Activated CD8-positive, alpha-beta memory T cell treated with anti-CD3 and anti-CD28 coated beads for 36 hours (primary cell): Measurements from ENCODE around the gene ARF3. TPM values are rescaled to one million over a fixed set of nuclear protein-coding genes. Genes with fewer than 3 reads are reported as not detected.

Experiments
- CTCF ChIA-PET: fragments of 350-600 bp; sonication (Branson Sonifier 250); formaldehyde crosslinking; loops from one replicate; lab custom pipeline; 2021; ENCODE audit warnings: antibody characterized with exemption; lab: Charles Lee
- POLR2A ChIA-PET: fragments of 350-600 bp; sonication (Branson Sonifier 250); formaldehyde crosslinking; loops from one replicate; lab custom pipeline; 2021; ENCODE audit warnings: antibody characterized with exemption; lab: Charles Lee
- total RNA-seq, 2 experiments: library from RNA; stranded (reverse); gene quantifications; one replicate each; pipeline ENCODE4 v1.2.3, GENCODE V29; 2021

The ARF3 gene
- total RNA-seq, 2 experiments from 2014 or later: 93.7 to 97.1 TPM

- ChIA-PET CTCF (interaction anchor here (0.9 to 3.5 kb wide), 11 partner anchors 9 to 120 kb away, joined by 3 to 16 read pairs (median 5); partner anchors contain the start of gene ARF3), POLR2A (no interaction called here)
Observed at GRCh38 chr12:48972952-48973483, 15.7 kb upstream of the ARF3 start.

GRCh38 chr12:48972213-48972951 is 15.1 kb upstream of the ARF3 start:
- POLR2A ChIA-PET: no interaction called here
- CTCF ChIA-PET: interaction anchor here (0.5 to 3.5 kb wide), 9 partner anchors 10 to 330 kb away, joined by 3 to 16 read pairs (median 5); partner anchors contain the start of gene ARF3

GRCh38 chr12:48970702-48971334 is 13.5 kb upstream of the ARF3 start:
- CTCF ChIA-PET: interaction anchor here (0.7 to 5.0 kb wide), 9 partner anchors 9 to 78 kb away, joined by 3 to 43 read pairs (median 7); partner anchors contain the start of genes ARF3, FKBP11 and WNT1
- POLR2A ChIA-PET: interaction anchor here (0.9 to 1.6 kb wide), 3 partner anchors 13 to 45 kb away, joined by 3 to 5 read pairs (median 3); no protein-coding TSS in a partner anchor

- POLR2A ChIA-PET: interaction anchor here (1.1 to 1.6 kb wide), 2 partner anchors 14 to 44 kb away, joined by 3 to 5 read pairs; no protein-coding TSS in a partner anchor
- CTCF ChIA-PET: interaction anchor here (1.2 to 5.0 kb wide), 5 partner anchors 10 to 44 kb away, joined by 3 to 43 read pairs (median 10); partner anchors contain the start of genes FKBP11 and WNT1
Observed at GRCh38 chr12:48969833-48970701, 12.8 kb upstream of the ARF3 start.

GRCh38 chr12:48969160-48969771 is 12.0 kb upstream of the ARF3 start:
- ChIA-PET CTCF (interaction anchor here (1.3 to 5.0 kb wide), 5 partner anchors 10 to 28 kb away, joined by 3 to 43 read pairs (median 10); partner anchors contain the start of gene WNT1), POLR2A (interaction anchor here (1.1 kb wide), 1 partner anchor 13 kb away, joined by 5 read pairs; no protein-coding TSS in a partner anchor)

GRCh38 chr12:48968467-48968866 is 11.2 kb upstream of the ARF3 start:
- ChIA-PET CTCF (interaction anchor here (1.0 to 5.0 kb wide), 6 partner anchors 10 to 28 kb away, joined by 3 to 43 read pairs (median 8); partner anchors contain the start of gene WNT1), POLR2A (no interaction called here)

- CTCF ChIA-PET: interaction anchor here (1.0 to 5.0 kb wide), 4 partner anchors 12 to 29 kb away, joined by 3 to 43 read pairs (median 20); partner anchors contain the start of gene WNT1
- POLR2A ChIA-PET: no interaction called here
Observed at GRCh38 chr12:48967991-48968390, 10.7 kb upstream of the ARF3 start.

- CTCF ChIA-PET: interaction anchor here (0.7 to 5.0 kb wide), 6 partner anchors 9 to 78 kb away, joined by 3 to 43 read pairs (median 3); partner anchors contain the start of genes ARF3 and WNT1
- POLR2A ChIA-PET: no interaction called here
Observed at GRCh38 chr12:48966177-48966895, 9.0 kb upstream of the ARF3 start.

- CTCF ChIA-PET: interaction anchor here (1.2 to 5.0 kb wide), 2 partner anchors 14 kb away, joined by 3 to 43 read pairs; partner anchors contain the start of gene WNT1
Observed at GRCh38 chr12:48965298-48965838, 8.1 kb upstream of the ARF3 start.

GRCh38 chr12:48961801-48962200 is 4.5 kb upstream of the ARF3 start:
- ChIA-PET POLR2A (no interaction called here), CTCF (interaction anchor here (2.1 kb wide), 1 partner anchor 16 kb away, joined by 6 read pairs; the partner anchor contains the start of gene WNT1)

More at GRCh38 chr12:48965298-48965838, 8.1 kb upstream of the ARF3 start:
- POLR2A ChIA-PET: no interaction called here

- CTCF ChIA-PET: interaction anchor here (2.1 kb wide), 1 partner anchor 16 kb away, joined by 6 read pairs; the partner anchor contains the start of gene WNT1
- POLR2A ChIA-PET: no interaction called here
Observed at GRCh38 chr12:48961331-48961730, 4.0 kb upstream of the ARF3 start.

- CTCF ChIA-PET: interaction anchor here (2.1 kb wide), 1 partner anchor 17 kb away, joined by 6 read pairs; the partner anchor contains the start of gene WNT1
- POLR2A ChIA-PET: no interaction called here
Observed at GRCh38 chr12:48960834-48961233, 3.5 kb upstream of the ARF3 start.

- ChIA-PET CTCF (interaction anchor here (1.0 to 2.6 kb wide), 12 partner anchors 8 to 105 kb away, joined by 3 to 12 read pairs (median 6); partner anchors contain the start of genes DDX23, WNT1 and WNT10B), POLR2A (interaction anchor here (0.6 to 1.0 kb wide), 3 partner anchors 13 to 257 kb away, joined by 3 read pairs; partner anchors contain the start of gene WNT10B)
Observed at GRCh38 chr12:48958049-48958388, 732 bp upstream of the ARF3 start.

GRCh38 chr12:48956279-48957140 is 777 bp downstream of the ARF3 start:
- POLR2A ChIA-PET: interaction anchor here (0.6 to 1.3 kb wide), 3 partner anchors 14 to 1548 kb away, joined by 3 to 5 read pairs (median 4); partner anchors contain the start of genes DIP2B and TUBA1B
- CTCF ChIA-PET: interaction anchor here (1.0 to 2.6 kb wide), 12 partner anchors 9 to 104 kb away, joined by 3 to 12 read pairs (median 4); partner anchors contain the start of genes DDX23, WNT1 and WNT10B

GRCh38 chr12:48954841-48955501 is 2.3 kb downstream of the ARF3 start:
- POLR2A ChIA-PET: interaction anchor here (1.3 kb wide), 1 partner anchor 15 kb away, joined by 5 read pairs; no protein-coding TSS in a partner anchor
- CTCF ChIA-PET: interaction anchor here (1.1 to 1.5 kb wide), 3 partner anchors 18 to 42 kb away, joined by 3 read pairs; no protein-coding TSS in a partner anchor
